ENCODE results near the gene SPATA7. TPM values are rescaled to one million over a fixed set of nuclear protein-coding genes. Genes with fewer than 3 reads are reported as not detected.

SPATA7 gene
- total and polyA plus RNA-seq, 7 donors: 2.1 to 9.7 (median 4.8) TPM

DNA sequence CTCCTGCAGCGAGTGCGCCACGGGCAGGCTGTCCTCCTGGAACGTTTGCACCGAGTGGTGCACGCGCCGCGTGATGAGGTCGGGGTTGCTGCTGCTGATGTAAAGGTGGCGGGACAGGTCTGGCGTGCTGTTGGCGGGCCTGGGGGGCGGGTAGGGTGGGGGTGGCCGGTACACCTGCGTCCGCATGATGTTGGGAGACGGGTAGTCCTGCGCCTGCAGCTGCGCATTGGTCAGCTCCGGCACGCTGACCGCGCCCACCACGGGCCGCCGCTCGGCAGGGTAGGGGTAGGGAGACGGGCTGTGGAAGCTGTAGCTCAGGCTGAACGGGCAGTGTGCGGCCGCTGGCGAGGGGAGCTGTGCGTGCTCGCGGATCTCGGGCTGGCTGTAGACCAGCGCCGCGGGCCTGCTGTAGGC, 94.1 kb downstream of the SPATA7 start:
- Histone ChIP-seq H3K27me3 (ENCODE audit: insufficient read depth in 3 of 3, low read length in 2 of 3) (no peaks in the 10 kb centered on the region), H3K27ac (no peak overlapping the region), H3K4me3 (no peak overlapping the region), H3K36me3 (ENCODE audit: insufficient read depth in 1 of 2, low read depth in 1 of 2) (peaks cover 9 to 85% of the 10 kb centered on the region in 2 donors), H3K4me1 (no peaks in the 10 kb centered on the region), H3K9me3 (no peaks in the 10 kb centered on the region)
- ATAC-seq: no peak
- no peak for DNase-seq
- WGBS, 3 donors: 86 to 92% (median 87%) methylated on average over 37 to 40 of the region's 40 CpGs
- no peak for TF ChIP-seq CTCF (IDR thresholded peaks at IDR 0.05)
- intact Hi-C loops (cut with DNase I): no loop called here

DNA sequence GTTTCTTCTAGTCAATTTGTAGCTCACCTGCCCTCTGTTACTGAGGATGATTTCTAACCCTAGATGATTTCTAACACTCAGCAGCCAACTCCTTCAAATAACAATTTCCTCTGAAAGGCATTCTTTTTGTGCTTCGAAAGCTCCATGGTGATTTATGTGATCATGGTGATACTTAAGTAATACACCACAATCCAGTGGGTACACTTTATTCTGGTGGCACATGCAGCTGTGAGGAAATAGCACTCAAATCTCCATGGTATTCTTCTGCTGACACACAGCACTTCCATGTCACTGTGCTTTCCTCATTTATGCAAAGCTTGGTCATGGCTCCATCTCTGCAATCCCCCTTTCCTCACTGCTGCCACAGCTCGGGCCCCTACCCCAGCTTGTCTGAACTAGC, 95.6 kb downstream of the SPATA7 start:
- TF ChIP-seq CTCF (IDR thresholded peaks at IDR 0.05): no peak
- Histone ChIP-seq H3K27ac (no peak overlapping the region), H3K9me3 (no peaks in the 10 kb centered on the region), H3K4me3 (no peak overlapping the region), H3K4me1 (no peaks in the 10 kb centered on the region), H3K27me3 (ENCODE audit: insufficient read depth in 3 of 3, low read length in 2 of 3) (no peaks in the 10 kb centered on the region), H3K36me3 (ENCODE audit: insufficient read depth in 1 of 2, low read depth in 1 of 2) (peaks cover 6 to 83% of the 10 kb centered on the region in 2 donors)
- WGBS, 3 donors: 84 to 92% (median 88%) methylated on average over 2 of the region's 2 CpGs
- ATAC-seq (no peak), DNase-seq (no peak)
- intact Hi-C loops (cut with DNase I): no loop called here

DNA sequence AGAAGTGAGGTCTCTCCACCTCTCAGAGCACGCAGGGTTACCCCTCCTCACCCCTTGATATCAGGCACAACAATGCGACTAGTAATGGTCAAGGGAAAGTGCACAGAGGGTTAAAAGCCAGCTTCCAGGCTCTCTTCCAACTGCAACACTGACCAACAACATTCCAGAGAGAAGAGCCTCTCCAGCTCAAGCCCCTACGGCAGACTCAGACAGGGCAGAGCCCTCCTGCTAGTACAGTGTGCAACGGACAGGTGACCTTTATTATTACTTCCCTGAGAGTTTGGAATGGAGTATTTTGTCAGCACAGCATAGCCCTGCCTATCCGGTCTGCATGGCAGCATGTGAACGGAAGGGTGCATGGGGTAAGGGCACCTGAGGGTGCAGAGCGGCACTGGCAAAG, 96.3 kb downstream of the SPATA7 start:
- no peak for DNase-seq
- no peaks in the 10 kb centered on the region for H3K27me3 ChIP-seq (ENCODE audit: insufficient read depth in 3 of 3, low read length in 2 of 3)
- H3K36me3 ChIP-seq (ENCODE audit: insufficient read depth in 1 of 2, low read depth in 1 of 2): peaks cover 6 to 83% of the 10 kb centered on the region in 2 donors
- no peak for ATAC-seq
- no peak overlapping the region for H3K4me3 ChIP-seq
- TF ChIP-seq CTCF (IDR thresholded peaks at IDR 0.05): no peak
- no peak overlapping the region for H3K27ac ChIP-seq
- H3K4me1 ChIP-seq: no peaks in the 10 kb centered on the region
- WGBS, 3 donors: 78 to 79% (median 79%) methylated on average over 7 of the region's 7 CpGs
- intact Hi-C loops (cut with DNase I): no loop called here
- no peaks in the 10 kb centered on the region for H3K9me3 ChIP-seq

GRCh38 chr14:88482524-88482923, 97.1 kb downstream of the SPATA7 start:
- H3K36me3 ChIP-seq (ENCODE audit: insufficient read depth in 1 of 2, low read depth in 1 of 2): peaks cover 6 to 78% of the 10 kb centered on the region in 2 donors
- DNase-seq (no peak), ATAC-seq (no peak)
- H3K27me3 ChIP-seq (ENCODE audit: insufficient read depth in 3 of 3, low read length in 2 of 3): no peaks in the 10 kb centered on the region
- no peak for TF ChIP-seq CTCF (IDR thresholded peaks at IDR 0.05)
- intact Hi-C loops (cut with DNase I): no loop called here
- no peaks in the 10 kb centered on the region for H3K9me3 ChIP-seq
- H3K27ac ChIP-seq: no peak overlapping the region
- H3K4me3 ChIP-seq: no peak overlapping the region
- 95 to 100% (median 96%) methylated on average over 3 of the region's 3 CpGs for WGBS, 3 donors
- no peaks in the 10 kb centered on the region for H3K4me1 ChIP-seq

Other genes with a start within 250 kb of the SPATA7 start
- gene KCNK10, start 62.4 kb upstream of the SPATA7 start, total RNA-seq: not detected
- under 1 TPM in 1 of 3 donors, not detected in 2; under 0.01 TPM for gene KCNK10, start 62.4 kb upstream of the SPATA7 start, polyA plus RNA-seq
- 10 to 100 TPM; 14.8 to 27.3 (median 18.5) TPM for gene PTPN21, start 169.3 kb downstream of the SPATA7 start, total RNA-seq
- 10 to 100 TPM in 1 of 3 donors, 1 to 10 TPM in 2; 4.7 to 10.7 (median 6.6) TPM for gene PTPN21, start 169.3 kb downstream of the SPATA7 start, polyA plus RNA-seq
- 10 to 100 TPM; 34.0 to 38.8 (median 37.9) TPM for gene ZC3H14, start 177.4 kb downstream of the SPATA7 start, total RNA-seq
- gene ZC3H14, start 177.4 kb downstream of the SPATA7 start, polyA plus RNA-seq: 10 to 100 TPM; 28.5 to 45.0 (median 36.0) TPM

Data from psoas muscle (tissue), 8 donors.